H1 (cell line): ENCODE data around the gene PRKN. TPM values are rescaled to one million over a fixed set of nuclear protein-coding genes. Genes with fewer than 3 reads are reported as not detected.

Experiments used
- CTCF ChIA-PET: fragments of 300-600 bp; sonication (Branson Sonifier 250); formaldehyde crosslinking; loops from one replicate; lab custom pipeline; 2021; ENCODE audit not compliant: partially characterized antibody; lab: Charles Lee
- POLR2A ChIA-PET: fragments of 300-600 bp; sonication (Branson Sonifier 250); formaldehyde crosslinking; loops from one replicate; lab custom pipeline; 2021; ENCODE audit warnings: inconsistent platforms; ENCODE audit not compliant: partially characterized antibody; lab: Charles Lee
- DNase-seq, 2 experiments: peaks; one replicate each; pipeline versions ENCODE4 v3.0.0 to v3.0.0-alpha.2; 2010 to 2022; ENCODE audit warnings: low spot score in 2 of 2, low read depth in 1 of 2, mixed read lengths in 1 of 2
- FAIRE-seq: peaks from 2 replicates; lab custom pipeline; 2011; peaks lifted over from hg19 to GRCh38; lab: Jason Lieb, UNC
- H2AFZ ChIP-seq: 2 replicates; pipeline ENCODE4 v1.8.1; 2012; ENCODE audit warnings: low read length, inconsistent platforms
- H2AK5ac ChIP-seq: 2 replicates; pipeline ENCODE4 v1.6.1; 2013; ENCODE audit warnings: low read depth, low read length
- H2BK120ac ChIP-seq: replicated peaks from 2 replicates; pipeline ENCODE3; 2013; ENCODE audit warnings: low read depth, low read length, inconsistent platforms
- H2BK12ac ChIP-seq: 2 replicates; pipeline ENCODE4 v1.6.1; 2013; ENCODE audit warnings: low read depth, low read length
- H2BK15ac ChIP-seq: 2 replicates; pipeline ENCODE4 v1.6.1; 2013; ENCODE audit warnings: low read length
- H2BK20ac ChIP-seq: 2 replicates; pipeline ENCODE4 v1.6.1; 2013; ENCODE audit warnings: low read length
- H2BK5ac ChIP-seq: 2 replicates; pipeline ENCODE4 v1.6.1; 2013; ENCODE audit warnings: low read depth, low read length
- H3K14ac ChIP-seq: 2 replicates; pipeline ENCODE4 v1.6.1; 2013; ENCODE audit warnings: inconsistent platforms; ENCODE audit not compliant: insufficient read length
- H3K18ac ChIP-seq: 2 replicates; pipeline ENCODE4 v1.6.1; 2013; ENCODE audit warnings: low read length; ENCODE audit errors: extremely low read depth
- H3K23ac ChIP-seq: 2 replicates; pipeline ENCODE4 v1.6.1; 2013; ENCODE audit warnings: inconsistent platforms; ENCODE audit not compliant: insufficient read length
- H3K23me2 ChIP-seq: 2 replicates; pipeline ENCODE4 v1.6.1; 2013; ENCODE audit warnings: low read depth, low read length
- H3K27ac ChIP-seq: 2 replicates; pipeline ENCODE4 v1.6.1; 2011; ENCODE audit warnings: low read depth, low read length, inconsistent platforms
- H3K27me3 ChIP-seq, 4 experiments: replicated peaks in 1 of 4; 1 replicate in 1 of 4; 2 replicates in 3 of 4; pipeline versions ENCODE4 v1.6.1 to v1.8.1; 2011 to 2013; ENCODE audit warnings: low read length in 3 of 4, mild to moderate bottlenecking in 3 of 4, inconsistent platforms in 2 of 4, mixed read lengths in 2 of 4, moderate library complexity in 1 of 4; ENCODE audit not compliant: control insufficient read depth in 3 of 4, insufficient read depth in 3 of 4; ENCODE audit errors: extremely low read depth in 1 of 4
- H3K36me3 ChIP-seq, 4 experiments: 2 replicates each; pipeline versions ENCODE4 v1.6.1 to v1.8.1; 2011 to 2013; ENCODE audit warnings: mild to moderate bottlenecking in 4 of 4, low read length in 3 of 4, moderate library complexity in 2 of 4, control low read depth in 1 of 4, inconsistent platforms in 1 of 4; ENCODE audit not compliant: insufficient read depth in 4 of 4, control insufficient read depth in 2 of 4
- H3K4ac ChIP-seq: replicated peaks from 2 replicates; pipeline ENCODE3; 2013; ENCODE audit warnings: low read length, low read depth, mixed read lengths, inconsistent platforms; ENCODE audit not compliant: insufficient read length
- H3K4me1 ChIP-seq, 4 experiments: replicated peaks in 1 of 4; 1 replicate in 1 of 4; 2 replicates in 3 of 4; pipeline versions ENCODE4 v1.6.1 to v1.8.1; 2011 to 2013; ENCODE audit warnings: low read length in 3 of 4, inconsistent platforms in 2 of 4, mixed read lengths in 1 of 4; ENCODE audit not compliant: insufficient read depth in 4 of 4, control insufficient read depth in 3 of 4
- H3K4me2 ChIP-seq, 2 experiments: 2 replicates each; pipeline versions ENCODE4 v1.6.1 to v1.8.1; 2011 to 2013; ENCODE audit warnings: low read depth in 2 of 2, low read length in 2 of 2, control low read depth in 1 of 2, inconsistent platforms in 1 of 2, mild to moderate bottlenecking in 1 of 2; ENCODE audit not compliant: insufficient read depth in 1 of 2
- H3K4me3 ChIP-seq, 4 experiments: fragments of 200-600, 300-600 bp in 1 of 4; sonication (generic), shearing (Covaris generic), sonication (Bioruptor Twin) in 1 of 4; 2 replicates each; pipeline versions ENCODE4 v1.5.1 to v1.8.1; 2011 to 2016; ENCODE audit warnings: low read length in 4 of 4, low read depth in 3 of 4, control low read depth in 2 of 4, inconsistent platforms in 2 of 4, mild to moderate bottlenecking in 2 of 4, mixed read lengths in 1 of 4, moderate library complexity in 1 of 4; ENCODE audit not compliant: insufficient read depth in 2 of 4; ENCODE audit errors: extremely low read depth in 1 of 4
- H3K56ac ChIP-seq: replicated peaks from 2 replicates; pipeline ENCODE3; 2013; ENCODE audit warnings: low read depth, mild to moderate bottlenecking, mixed read lengths, low read length, inconsistent platforms; ENCODE audit not compliant: insufficient read length
- H3K79me1 ChIP-seq: 2 replicates; pipeline ENCODE4 v1.6.1; 2013; ENCODE audit warnings: low read depth, low read length, control low read depth
- H3K79me2 ChIP-seq, 2 experiments: 2 replicates each; pipeline versions ENCODE4 v1.6.1 to v1.8.1; 2012 to 2013; ENCODE audit warnings: low read length in 2 of 2, mild to moderate bottlenecking in 2 of 2, inconsistent platforms in 1 of 2; ENCODE audit not compliant: insufficient read depth in 2 of 2, control insufficient read depth in 1 of 2
- H3K9ac ChIP-seq, 4 experiments: replicated peaks in 1 of 4; 1 replicate in 1 of 4; 2 replicates in 3 of 4; pipeline versions ENCODE4 v1.6.1 to v1.8.1; 2011 to 2013; ENCODE audit warnings: low read depth in 3 of 4, low read length in 3 of 4, control low read depth in 2 of 4, mild to moderate bottlenecking in 2 of 4, moderate library complexity in 2 of 4, inconsistent platforms in 1 of 4; ENCODE audit errors: extremely low read depth in 1 of 4
- H3K9me3 ChIP-seq, 2 experiments: 2 replicates each; pipeline versions ENCODE4 v1.6.1 to v1.8.1; 2012 to 2013; ENCODE audit warnings: mild to moderate bottlenecking in 2 of 2, moderate library complexity in 2 of 2, control low read depth in 1 of 2, inconsistent platforms in 1 of 2, low read depth in 1 of 2, low read length in 1 of 2, mixed read lengths in 1 of 2; ENCODE audit not compliant: insufficient read depth in 2 of 2
- H4K20me1 ChIP-seq, 2 experiments: replicated peaks in 1 of 2; 2 replicates each; pipeline versions ENCODE3 to v1.8.1; 2011 to 2013; ENCODE audit warnings: inconsistent platforms in 2 of 2, low read length in 2 of 2, mild to moderate bottlenecking in 1 of 2; ENCODE audit not compliant: insufficient read depth in 2 of 2, control insufficient read depth in 1 of 2
- H4K5ac ChIP-seq: 2 replicates; pipeline ENCODE4 v1.6.1; 2013; ENCODE audit warnings: low read length, low read depth, mixed read lengths, inconsistent platforms; ENCODE audit not compliant: insufficient read length
- H4K8ac ChIP-seq: 2 replicates; pipeline ENCODE4 v1.8.0; 2013; ENCODE audit warnings: mild to moderate bottlenecking, moderate library complexity, low read length, inconsistent platforms; ENCODE audit not compliant: insufficient read depth; ENCODE audit errors: extremely low read depth
- H4K91ac ChIP-seq: replicated peaks from 2 replicates; pipeline ENCODE3; 2013; ENCODE audit warnings: low read length, mixed read lengths, inconsistent platforms; ENCODE audit not compliant: insufficient read length
- BCL11A ChIP-seq, 2 experiments: IDR thresholded peaks; one replicate each; pipeline ENCODE4 v1.6.1; 2011; ENCODE audit warnings: low read depth in 2 of 2, low read length in 2 of 2, mild to moderate bottlenecking in 2 of 2
- CREB1 ChIP-seq: IDR thresholded peaks from 2 replicates; pipeline ENCODE4 v1.6.1; 2012; ENCODE audit warnings: inconsistent platforms
- JUND ChIP-seq: IDR thresholded peaks from 2 replicates; pipeline ENCODE4 v1.6.1; 2011; ENCODE audit warnings: mild to moderate bottlenecking, improper control_type of control experiment, low read length
- POU5F1 ChIP-seq: IDR thresholded peaks from 2 replicates; pipeline ENCODE4 v1.6.1; 2011; ENCODE audit warnings: low read depth, mild to moderate bottlenecking, low read length, moderate library complexity
- RFX5 ChIP-seq: IDR thresholded peaks from 2 replicates; pipeline ENCODE4 v1.6.1; 2011; ENCODE audit warnings: low read depth, low read length, improper control_type of control experiment, borderline replicate concordance
- TCF12 ChIP-seq: IDR thresholded peaks from 2 replicates; pipeline ENCODE4 v1.6.1; 2011; ENCODE audit warnings: low read depth, mild to moderate bottlenecking, low read length
- WGBS, 2 experiments: shearing (Covaris generic) in 1 of 2; methylation state at CpG; one replicate each; pipeline versions ENCODE4 v1.1.6 to v1.1.7; 2013 to 2015; ENCODE audit warnings: low lambda C conversion rate in 2 of 2, mixed read lengths in 2 of 2, inconsistent platforms in 1 of 2, low coverage in 1 of 2, missing lambda C conversion rate in 1 of 2; ENCODE audit not compliant: insufficient replicate concordance in 2 of 2, insufficient coverage in 1 of 2, insufficient read length in 1 of 2; ENCODE audit errors: extremely low coverage in 1 of 2, missing lambda C conversion rate in 1 of 2; 5-methylcytosine and 5-hydroxymethylcytosine counted together
- polyA plus RNA-seq, 7 experiments: library from polyadenylated mRNA; depleted of rRNA in 3 of 7; stranded (reverse) in 5 of 7; unstranded in 2 of 7; fragments of >200 nt in 5 of 7; fragments of 200-250 nt in 2 of 7; gene quantifications; 1 replicate in 5 of 7; 2 replicates in 1 of 7; 4 replicates in 1 of 7; pipeline versions ENCODE4 v1.2.1 to v1.2.3, GENCODE V29; 2011 to 2013; ENCODE audit warnings: missing spikeins in 2 of 7, mixed read lengths in 2 of 7
- total RNA-seq: library from RNA; stranded (reverse); fragmentation: NEBNext Ultra II Directional; extraction: Animal tissue kit (Norgen Biotek cat#: 25700); gene quantifications from 2 replicates; pipeline ENCODE4 v1.2.1, GENCODE V29; 2021

Gene PRKN
- total and polyA plus RNA-seq, 2 of the 8 experiments (the other 6 are each of a cell fraction or from before 2014, with no cell fraction given), result 0.13 to 0.29 TPM

DNA sequence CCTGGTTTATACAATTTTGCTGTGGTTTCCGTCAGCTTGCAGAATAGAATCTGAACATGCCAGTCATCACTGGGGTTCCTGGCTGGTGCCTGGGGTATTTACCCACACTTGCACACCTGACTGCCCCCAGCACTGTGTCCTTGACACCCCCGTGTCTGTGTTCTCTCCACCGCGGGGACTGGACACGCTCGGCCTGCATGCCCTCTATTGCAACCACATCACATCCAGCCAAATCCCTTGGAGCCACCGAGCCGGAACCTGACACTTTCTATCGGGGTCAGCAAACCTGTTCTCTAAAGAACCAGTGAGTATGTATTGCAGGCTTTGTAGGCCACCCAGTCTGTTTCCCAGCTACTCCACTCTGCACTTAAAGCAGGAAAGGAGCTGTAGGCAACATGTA lies 527.5 kb downstream of the PRKN start:
- Histone ChIP-seq H3K23ac (no peak overlapping the region), H3K18ac (no peak overlapping the region), H3K4ac (no peak overlapping the region), H4K5ac (no peak overlapping the region), H3K9me3 (no peaks in the 10 kb centered on the region), H3K27ac (no peak overlapping the region), H2BK20ac (no peak overlapping the region), H3K9ac (no peak overlapping the region), H2BK120ac (no peak overlapping the region), H2BK5ac (no peak overlapping the region), H3K14ac (no peak overlapping the region), H4K91ac (no peak overlapping the region), H2BK12ac (no peak overlapping the region), H2AK5ac (no peak overlapping the region), H3K4me2 (no peak overlapping the region), H3K4me3 (no peak overlapping the region), H3K27me3 (no peaks in the 10 kb centered on the region), H3K4me1 (no peaks in the 10 kb centered on the region), H3K79me2 (no peaks in the 10 kb centered on the region), H2BK15ac (0 out of 2 replicates have a peak overlapping the region, but pooled peaks have one; percentile 21), H3K79me1 (no peaks in the 10 kb centered on the region), H3K56ac (no peak overlapping the region), H4K8ac (no peak overlapping the region), H3K36me3 (no peaks in the 10 kb centered on the region), H2AFZ (no peak overlapping the region), H4K20me1 (no peaks in the 10 kb centered on the region), H3K23me2 (no peaks in the 10 kb centered on the region)
- WGBS, 2 experiments, result 95% methylated on average over 9 of the region's 9 CpGs; no CpG with 5 or more reads in 1 of the 2 experiments
- POLR2A ChIA-PET, result no interaction called here
- FAIRE-seq (no peak), DNase-seq (no peak)
- CTCF ChIA-PET, result interaction anchor here (1.0 to 1.7 kb wide), 8 partner anchors 12 to 452 kb away, joined by 3 to 6 read pairs (median 3); no protein-coding TSS in a partner anchor
- TF ChIP-seq JUND (no peak), POU5F1 (no peak), CREB1 (no peak), TCF12 (no peak), BCL11A (IDR thresholded peaks at IDR 0.05; ENCODE audit: low read depth in 2 of 2, low read length in 2 of 2) (no peak), RFX5 (no peak)
